ENCODE results near the gene BPI.
A peak's percentile ranks its signal among the peaks of the same experiment; 100 is the strongest.
"Not testable (repeated sequence)": the region's sequence is repeated elsewhere in the genome, so short reads cannot be mapped to it uniquely, and the experiment has no call there.

BPI gene

GRCh38 chr20:38334016-38334415, 30.1 kb downstream of the BPI start:
- no peak overlapping the region for H3K27ac Mint-ChIP-seq
- H3K36me3 Mint-ChIP-seq (ENCODE audit: low read depth) = no peaks in the 10 kb centered on the region
- TF ChIP-seq CTCF (IDR thresholded peaks at IDR 0.05; ENCODE audit: unreplicated experiment in 3 of 3) = no peak
- peaks cover 11% of the 10 kb centered on the region for H3K9me3 Mint-ChIP-seq
- H3K27me3 Mint-ChIP-seq (ENCODE audit: low read depth) = peaks cover 21% of the 10 kb centered on the region
- H3K4me3 Mint-ChIP-seq = no peak overlapping the region
- H3K4me1 Mint-ChIP-seq = peaks cover 11% of the 10 kb centered on the region

- peaks cover 11% of the 10 kb centered on the region for H3K4me1 Mint-ChIP-seq
- peaks cover 11% of the 10 kb centered on the region for H3K9me3 Mint-ChIP-seq
- H3K36me3 Mint-ChIP-seq (ENCODE audit: low read depth) = no peaks in the 10 kb centered on the region
- no peak for TF ChIP-seq CTCF (IDR thresholded peaks at IDR 0.05; ENCODE audit: unreplicated experiment in 3 of 3)
- H3K27ac Mint-ChIP-seq = peak overlapping the region in 2 of 3 experiments; percentile 0 to 38
- H3K4me3 Mint-ChIP-seq = no peak overlapping the region
- peaks cover 25% of the 10 kb centered on the region for H3K27me3 Mint-ChIP-seq (ENCODE audit: low read depth)
Observed at GRCh38 chr20:38336726-38337125, 32.8 kb downstream of the BPI start.

- Mint-ChIP-seq H3K4me3 (no peak overlapping the region), H3K36me3 (ENCODE audit: low read depth) (no peaks in the 10 kb centered on the region)
Observed at GRCh38 chr20:38337561-38338140, 33.7 kb downstream of the BPI start.

GRCh38 chr20:38338849-38339520, 35.0 kb downstream of the BPI start:
- Mint-ChIP-seq H3K36me3 (ENCODE audit: low read depth) (no peaks in the 10 kb centered on the region), H3K9me3 (peaks cover 11% of the 10 kb centered on the region), H3K4me3 (no peak overlapping the region), H3K4me1 (peaks cover 21% of the 10 kb centered on the region), H3K27me3 (ENCODE audit: low read depth) (peaks cover 13% of the 10 kb centered on the region), H3K27ac (peak overlapping the region in 1 of 3 experiments; percentile 81)
- no peak for TF ChIP-seq CTCF (IDR thresholded peaks at IDR 0.05; ENCODE audit: unreplicated experiment in 3 of 3)

More at GRCh38 chr20:38337561-38338140, 33.7 kb downstream of the BPI start:
- peaks cover 11% of the 10 kb centered on the region for H3K9me3 Mint-ChIP-seq
- H3K4me1 Mint-ChIP-seq = peaks cover 14% of the 10 kb centered on the region
- H3K27me3 Mint-ChIP-seq (ENCODE audit: low read depth) = peaks cover 18% of the 10 kb centered on the region
- no peak overlapping the region for H3K27ac Mint-ChIP-seq
- TF ChIP-seq CTCF (IDR thresholded peaks at IDR 0.05; ENCODE audit: unreplicated experiment in 3 of 3) = peak in 2 of 3 experiments; percentile 15 to 46

- H3K9me3 Mint-ChIP-seq; H3K4me3 Mint-ChIP-seq; H3K36me3 Mint-ChIP-seq (ENCODE audit: low read depth); H3K27ac Mint-ChIP-seq: not testable (repeated sequence)
- H3K27me3 Mint-ChIP-seq (ENCODE audit: low read depth) = peaks cover 14% of the 10 kb centered on the region
- H3K4me1 Mint-ChIP-seq = peaks cover 21% of the 10 kb centered on the region
Observed at GRCh38 chr20:38339521-38339896, 35.6 kb downstream of the BPI start.

GRCh38 chr20:38339997-38340396, 36.0 kb downstream of the BPI start:
- TF ChIP-seq CTCF (IDR thresholded peaks at IDR 0.05; ENCODE audit: unreplicated experiment in 3 of 3) = no peak
- no peak overlapping the region for H3K4me3 Mint-ChIP-seq
- no peaks in the 10 kb centered on the region for H3K36me3 Mint-ChIP-seq (ENCODE audit: low read depth)
- H3K27ac Mint-ChIP-seq = no peak overlapping the region
- peaks cover 21% of the 10 kb centered on the region for H3K4me1 Mint-ChIP-seq
- peaks cover 6% of the 10 kb centered on the region for H3K9me3 Mint-ChIP-seq
- peaks cover 17% of the 10 kb centered on the region for H3K27me3 Mint-ChIP-seq (ENCODE audit: low read depth)
